Fibroblast of lung (primary cell): ENCODE results near the gene EHMT1.

Experiments used
- CTCF ChIP-seq, 2 donors: IDR thresholded peaks in 1 of 2; conservative IDR thresholded peaks in 1 of 2; 1 replicate in 1 of 2; 2 replicates in 1 of 2; pipeline ENCODE4 v1.5.1; 2011 to 2012; ENCODE audit warnings: low read length in 2 of 2, control low read depth in 1 of 2, inconsistent platforms in 1 of 2, low read depth in 1 of 2, mild to moderate bottlenecking in 1 of 2
- EZH2 ChIP-seq: IDR thresholded peaks from 2 replicates; pipeline ENCODE4 v1.5.1; 2012; ENCODE audit warnings: low read length, control low read depth, mild to moderate bottlenecking; ENCODE audit errors: missing control alignments

DNA sequence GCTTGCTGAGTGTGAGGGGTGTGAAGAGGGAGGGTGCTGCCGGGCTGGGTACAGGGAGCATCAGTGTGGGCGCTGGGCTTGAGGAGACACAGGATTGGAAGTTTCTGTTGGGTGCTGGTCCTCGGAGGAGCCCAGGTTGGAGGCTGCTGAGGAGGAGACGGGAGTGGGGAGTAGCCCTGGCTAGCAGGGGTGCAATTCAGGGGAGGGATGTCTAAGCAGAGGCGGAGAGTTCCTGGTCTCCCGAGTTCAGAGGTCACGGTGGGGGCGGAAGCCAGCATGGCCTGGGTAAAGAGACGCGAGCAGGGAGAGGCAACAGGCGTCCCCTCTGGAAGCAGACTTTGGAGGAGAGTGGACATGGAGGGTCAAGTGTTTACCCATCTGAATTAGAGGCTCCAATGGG is 196.0 kb downstream of the EHMT1 start:
- TF ChIP-seq CTCF (conservative IDR thresholded peaks at IDR 0.05 in 1 of 2, IDR thresholded peaks at IDR 0.05 in 1 of 2; ENCODE audit: low read depth in 1 of 2, low read length in 2 of 2) (no peak), EZH2 (no peak)
